CD4-positive, alpha-beta memory T cell (primary cell): ENCODE results near the gene ABI3BP. TPM values are rescaled to one million over a fixed set of nuclear protein-coding genes. Genes with fewer than 3 reads are reported as not detected.

Experiments used
- CTCF ChIA-PET: fragments of 350-600 bp; sonication (Branson Sonifier 250); formaldehyde crosslinking; loops from one replicate; lab custom pipeline; 2021; ENCODE audit warnings: inconsistent platforms; ENCODE audit not compliant: partially characterized antibody; lab: Charles Lee
- POLR2A ChIA-PET: fragments of 350-600 bp; sonication (Branson Sonifier 250); formaldehyde crosslinking; loops from one replicate; lab custom pipeline; 2021; ENCODE audit not compliant: partially characterized antibody; lab: Charles Lee
- DNase-seq, 5 donors: peaks; one replicate each; pipeline versions ENCODE4 v3.0.0 to v3.0.0-alpha.2; 2020 to 2022; ENCODE audit warnings: mixed read lengths in 1 of 5
- H3K27ac ChIP-seq: one replicate; pipeline ENCODE4 v1.7.0; 2013; ENCODE audit warnings: low read depth, low read length
- H3K27me3 ChIP-seq: 2 replicates; pipeline ENCODE4 v1.7.0; 2013; ENCODE audit warnings: mild to moderate bottlenecking, low read length, moderate library complexity; ENCODE audit not compliant: insufficient read depth
- H3K36me3 ChIP-seq: 2 replicates; pipeline ENCODE4 v1.7.0; 2013; ENCODE audit warnings: mild to moderate bottlenecking, low read length, moderate library complexity; ENCODE audit not compliant: insufficient read depth
- H3K4me1 ChIP-seq: 2 replicates; pipeline ENCODE4 v1.7.0; 2013; ENCODE audit warnings: mild to moderate bottlenecking, low read length, moderate library complexity; ENCODE audit not compliant: insufficient read depth
- H3K4me3 ChIP-seq, 2 donors: one replicate each; pipeline ENCODE4 v1.7.0; 2013; ENCODE audit warnings: low read length in 2 of 2, mild to moderate bottlenecking in 1 of 2
- H3K9me3 ChIP-seq, 2 donors: one replicate each; pipeline ENCODE4 v1.7.0; 2013; ENCODE audit warnings: low read length in 2 of 2, control low read depth in 1 of 2; ENCODE audit not compliant: control insufficient read depth in 1 of 2
- H3K27ac Mint-ChIP-seq, 7 donors: one replicate each; pipeline ENCODE4 v1.8.0; 2020 to 2021; ENCODE audit warnings: mixed read lengths in 7 of 7, mild to moderate bottlenecking in 6 of 7, inconsistent platforms in 3 of 7, moderate library complexity in 3 of 7
- H3K27me3 Mint-ChIP-seq, 2 donors: one replicate each; pipeline ENCODE4 v1.8.0; 2020 to 2021; ENCODE audit warnings: mixed read lengths in 2 of 2
- H3K36me3 Mint-ChIP-seq, 2 donors: one replicate each; pipeline ENCODE4 v1.8.0; 2020 to 2021; ENCODE audit warnings: mixed read lengths in 2 of 2, inconsistent platforms in 1 of 2, mild to moderate bottlenecking in 1 of 2
- H3K4me1 Mint-ChIP-seq, 4 donors: one replicate each; pipeline ENCODE4 v1.8.0; 2020 to 2021; ENCODE audit warnings: mixed read lengths in 4 of 4, mild to moderate bottlenecking in 1 of 4
- H3K4me3 Mint-ChIP-seq, 8 donors: one replicate each; pipeline ENCODE4 v1.8.0; 2020 to 2021; ENCODE audit warnings: mixed read lengths in 8 of 8, mild to moderate bottlenecking in 7 of 8, moderate library complexity in 6 of 8, inconsistent platforms in 3 of 8
- H3K9me3 Mint-ChIP-seq, 8 donors: one replicate each; pipeline ENCODE4 v1.8.0; 2020 to 2021; ENCODE audit warnings: mixed read lengths in 8 of 8, mild to moderate bottlenecking in 5 of 8, inconsistent platforms in 3 of 8, moderate library complexity in 1 of 8
- intact Hi-C: fragments of 100-400 bp; cut with micrococcal nuclease; formaldehyde crosslinking; loops from one replicate; pipeline ENCODE4 v1.15.1; 2023
- polyA plus RNA-seq, 2 donors: library from polyadenylated mRNA; unstranded; fragments of 300-500 nt; fragmentation: Illumina TruSeq; gene quantifications; one replicate each; pipeline ENCODE4 v1.2.3, GENCODE V29; 2021
- total RNA-seq, 2 experiments: library from RNA; stranded (reverse); gene quantifications; one replicate each; pipeline ENCODE4 v1.2.3, GENCODE V29; 2021

The ABI3BP gene
- total RNA-seq (not detected), polyA plus RNA-seq (not detected)

DNA sequence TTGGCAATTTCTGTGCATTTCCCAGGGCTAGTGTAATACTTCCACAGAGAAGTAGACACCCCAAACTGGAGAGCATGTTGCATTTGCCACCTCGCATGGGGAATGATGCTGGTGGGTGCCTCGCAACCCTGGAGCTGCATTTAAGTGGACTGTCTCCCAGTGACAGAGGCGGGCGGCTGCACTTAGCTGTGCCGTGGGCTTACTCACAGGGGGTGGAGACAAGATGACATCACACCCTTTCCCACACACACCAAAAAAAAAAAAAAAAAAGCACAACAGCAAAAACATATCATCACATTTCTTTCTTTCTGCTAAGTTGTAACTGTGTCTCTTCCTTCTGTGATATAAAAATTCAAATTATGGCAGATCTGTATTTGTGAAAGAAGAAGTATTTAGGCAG, at the start of gene ABI3BP:
ABI3BP (minus strand) TSS at position 113 of the 400 bp plus-strand sequence; CDS start at position 76, 37 bp downstream.
- H3K4me3 ChIP-seq: no peak within 1 kb of the TSS
- no peak for DNase-seq
- H3K27me3 ChIP-seq: no peaks in the 10 kb centered on the region
- no peaks in the 10 kb centered on the region for H3K4me1 ChIP-seq
- Mint-ChIP-seq H3K9me3 (no peaks in the 10 kb centered on the region), H3K27ac (no peak within 1 kb of the TSS), H3K4me3 (no peak within 1 kb of the TSS), H3K4me1 (peaks cover 0 to 2% (median 0%) of the 10 kb centered on the region in 4 donors), H3K27me3 (peaks cover 3 to 8% of the 10 kb centered on the region in 2 donors), H3K36me3 (no peaks in the 10 kb centered on the region)
- intact Hi-C loops: no loop called here
- H3K27ac ChIP-seq: no peak within 1 kb of the TSS
- no peaks in the 10 kb centered on the region for H3K36me3 ChIP-seq
- ChIA-PET CTCF (interaction anchor here (0.5 kb wide), 1 partner anchor 13 kb away, joined by 3 read pairs; no protein-coding TSS in a partner anchor), POLR2A (no interaction called here)
- H3K9me3 ChIP-seq: no peaks in the 10 kb centered on the region

GRCh38 chr3:101039285-101039684, 46.1 kb upstream of the ABI3BP start:
- H3K4me1 ChIP-seq: no peaks in the 10 kb centered on the region
- ChIA-PET CTCF (no interaction called here), POLR2A (no interaction called here)
- peaks cover 0 to 3% (median 0%) of the 10 kb centered on the region in 8 donors for H3K9me3 Mint-ChIP-seq
- no peaks in the 10 kb centered on the region for H3K4me1 Mint-ChIP-seq
- H3K4me3 ChIP-seq: no peak overlapping the region
- no peak overlapping the region for H3K27ac Mint-ChIP-seq
- no peak overlapping the region for H3K4me3 Mint-ChIP-seq
- H3K27me3 ChIP-seq: no peaks in the 10 kb centered on the region
- no peak overlapping the region for H3K27ac ChIP-seq
- intact Hi-C loops: no loop called here
- no peak for DNase-seq
- H3K9me3 ChIP-seq: no peaks in the 10 kb centered on the region
- no peaks in the 10 kb centered on the region for H3K36me3 Mint-ChIP-seq
- no peaks in the 10 kb centered on the region for H3K36me3 ChIP-seq
- peaks cover 3 to 4% of the 10 kb centered on the region in 2 donors for H3K27me3 Mint-ChIP-seq

DNA sequence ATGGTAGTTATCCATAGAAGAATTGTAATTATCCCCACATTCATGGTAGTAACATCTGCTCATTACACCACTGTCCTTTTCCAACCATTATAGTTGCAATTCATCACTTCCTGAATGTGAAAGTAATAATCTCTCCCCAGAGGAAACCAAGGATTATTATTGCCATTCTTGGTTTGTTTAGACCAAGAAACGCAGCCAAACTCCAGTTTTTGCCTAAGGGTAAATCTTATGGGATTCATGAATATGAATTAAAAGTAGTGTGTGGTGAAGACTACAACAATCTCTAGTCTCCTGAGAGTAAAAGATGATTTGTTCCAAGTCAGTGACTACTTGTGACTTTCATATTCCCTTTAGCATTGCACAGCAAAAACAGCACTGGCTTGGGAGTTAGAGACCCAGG, 45.7 kb upstream of the ABI3BP start:
- intact Hi-C loops: no loop called here
- Mint-ChIP-seq H3K4me3 (no peak overlapping the region), H3K27ac (no peak overlapping the region), H3K36me3 (no peaks in the 10 kb centered on the region), H3K4me1 (no peaks in the 10 kb centered on the region), H3K9me3 (peaks cover 0 to 3% (median 0%) of the 10 kb centered on the region in 8 donors), H3K27me3 (peaks cover 4 to 5% of the 10 kb centered on the region in 2 donors)
- Histone ChIP-seq H3K27ac (no peak overlapping the region), H3K4me3 (no peak overlapping the region), H3K27me3 (no peaks in the 10 kb centered on the region), H3K9me3 (no peaks in the 10 kb centered on the region), H3K36me3 (no peaks in the 10 kb centered on the region), H3K4me1 (no peaks in the 10 kb centered on the region)
- CTCF ChIA-PET: no interaction called here
- POLR2A ChIA-PET: no interaction called here
- no peak for DNase-seq

DNA sequence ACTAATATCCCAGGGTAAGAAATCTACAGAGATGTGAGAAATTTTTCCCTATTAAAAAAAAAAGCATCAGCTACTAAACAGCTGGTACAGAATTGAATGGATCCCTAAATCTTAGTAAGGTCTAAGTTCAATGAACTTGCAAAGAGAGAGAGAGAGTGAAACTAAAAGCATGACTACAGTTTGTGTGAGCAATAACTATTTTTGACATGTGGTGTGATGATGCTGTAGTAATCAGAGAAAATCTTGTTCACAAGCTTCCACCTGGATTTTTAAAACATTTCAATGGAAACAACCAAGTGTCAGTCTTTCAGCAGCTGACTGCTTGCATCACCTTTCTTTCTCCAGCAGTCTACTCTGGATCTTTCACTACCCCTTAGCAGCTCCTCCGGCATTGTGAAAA, 45.2 kb upstream of the ABI3BP start:
- H3K27me3 Mint-ChIP-seq: peaks cover 4 to 5% of the 10 kb centered on the region in 2 donors
- H3K4me1 ChIP-seq: no peaks in the 10 kb centered on the region
- no peak overlapping the region for H3K4me3 Mint-ChIP-seq
- H3K27ac Mint-ChIP-seq: no peak overlapping the region
- intact Hi-C loops: no loop called here
- no peaks in the 10 kb centered on the region for H3K36me3 ChIP-seq
- H3K27ac ChIP-seq: no peak overlapping the region
- H3K9me3 ChIP-seq: no peaks in the 10 kb centered on the region
- POLR2A ChIA-PET: no interaction called here
- CTCF ChIA-PET: no interaction called here
- H3K36me3 Mint-ChIP-seq: no peaks in the 10 kb centered on the region
- peaks cover 0 to 4% (median under 1%) of the 10 kb centered on the region in 8 donors for H3K9me3 Mint-ChIP-seq
- H3K27me3 ChIP-seq: no peaks in the 10 kb centered on the region
- H3K4me3 ChIP-seq: no peak overlapping the region
- no peak for DNase-seq
- H3K4me1 Mint-ChIP-seq: no peaks in the 10 kb centered on the region

DNA sequence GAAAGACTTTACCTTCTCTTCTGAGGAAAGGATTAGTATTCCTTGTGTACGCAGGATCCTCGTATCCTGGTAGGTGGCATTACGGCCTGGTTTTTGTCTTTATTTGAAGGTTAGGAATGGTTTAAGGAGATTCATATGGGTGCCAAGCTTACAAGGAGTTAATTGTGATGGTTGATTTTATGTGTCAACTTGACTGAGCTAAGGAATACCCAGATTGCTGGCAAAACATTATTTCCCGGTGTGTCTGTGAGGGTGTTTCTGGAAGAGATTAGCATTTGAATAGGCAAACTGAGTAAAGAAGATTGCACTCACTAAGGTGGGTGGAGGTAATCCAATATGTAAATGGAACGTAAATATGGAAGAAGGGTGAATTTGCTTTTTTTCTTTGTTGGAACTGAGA, 44.4 kb upstream of the ABI3BP start:
- no peaks in the 10 kb centered on the region for H3K36me3 Mint-ChIP-seq
- no peak overlapping the region for H3K27ac Mint-ChIP-seq
- H3K9me3 Mint-ChIP-seq: peaks cover 0 to 7% (median 1%) of the 10 kb centered on the region in 8 donors
- no peaks in the 10 kb centered on the region for H3K9me3 ChIP-seq
- no peak overlapping the region for H3K4me3 Mint-ChIP-seq
- intact Hi-C loops: no loop called here
- H3K27me3 ChIP-seq: no peaks in the 10 kb centered on the region
- POLR2A ChIA-PET: no interaction called here
- CTCF ChIA-PET: no interaction called here
- peaks cover 4 to 5% of the 10 kb centered on the region in 2 donors for H3K27me3 Mint-ChIP-seq
- H3K4me3 ChIP-seq: no peak overlapping the region
- H3K4me1 ChIP-seq: no peaks in the 10 kb centered on the region
- DNase-seq: no peak
- H3K4me1 Mint-ChIP-seq: no peaks in the 10 kb centered on the region
- no peak overlapping the region for H3K27ac ChIP-seq
- no peaks in the 10 kb centered on the region for H3K36me3 ChIP-seq

- no peak overlapping the region for H3K27ac Mint-ChIP-seq
- no peaks in the 10 kb centered on the region for H3K27me3 ChIP-seq
- peaks cover 2 to 5% of the 10 kb centered on the region in 2 donors for H3K27me3 Mint-ChIP-seq
- peaks cover 0 to 8% (median 1%) of the 10 kb centered on the region in 8 donors for H3K9me3 Mint-ChIP-seq
- intact Hi-C loops: no loop called here
- no peak overlapping the region for H3K27ac ChIP-seq
- no peak for DNase-seq
- H3K4me1 ChIP-seq: no peaks in the 10 kb centered on the region
- no peak overlapping the region for H3K4me3 Mint-ChIP-seq
- no peaks in the 10 kb centered on the region for H3K36me3 ChIP-seq
- H3K4me3 ChIP-seq: no peak overlapping the region
- no peaks in the 10 kb centered on the region for H3K9me3 ChIP-seq
- H3K4me1 Mint-ChIP-seq: no peaks in the 10 kb centered on the region
- H3K36me3 Mint-ChIP-seq: no peaks in the 10 kb centered on the region
- ChIA-PET POLR2A (no interaction called here), CTCF (no interaction called here)
Measured at GRCh38 chr3:101036676-101037075, 43.5 kb upstream of the ABI3BP start.

GRCh38 chr3:101036213-101036618, 43.0 kb upstream of the ABI3BP start:
- Mint-ChIP-seq H3K27ac (no peak overlapping the region), H3K4me1 (no peaks in the 10 kb centered on the region), H3K9me3 (peaks cover 0 to 10% (median 1%) of the 10 kb centered on the region in 8 donors), H3K4me3 (no peak overlapping the region), H3K27me3 (peaks cover 2 to 5% of the 10 kb centered on the region in 2 donors), H3K36me3 (no peaks in the 10 kb centered on the region)
- Histone ChIP-seq H3K4me1 (no peaks in the 10 kb centered on the region), H3K4me3 (no peak overlapping the region), H3K36me3 (no peaks in the 10 kb centered on the region), H3K9me3 (no peaks in the 10 kb centered on the region), H3K27ac (no peak overlapping the region), H3K27me3 (no peaks in the 10 kb centered on the region)
- CTCF ChIA-PET: no interaction called here
- no peak for DNase-seq
- intact Hi-C loops: no loop called here
- POLR2A ChIA-PET: no interaction called here

GRCh38 chr3:101027286-101027685, 34.1 kb upstream of the ABI3BP start:
- intact Hi-C loops: no loop called here
- H3K27ac Mint-ChIP-seq: no peak overlapping the region
- Histone ChIP-seq H3K4me1 (no peaks in the 10 kb centered on the region), H3K27ac (no peak overlapping the region), H3K9me3 (no peaks in the 10 kb centered on the region), H3K27me3 (no peaks in the 10 kb centered on the region), H3K36me3 (no peaks in the 10 kb centered on the region), H3K4me3 (no peak overlapping the region)
- peaks cover 4 to 28% (median 9%) of the 10 kb centered on the region in 8 donors for H3K9me3 Mint-ChIP-seq
- DNase-seq: no peak
- H3K4me1 Mint-ChIP-seq: no peaks in the 10 kb centered on the region
- CTCF ChIA-PET: no interaction called here
- no peaks in the 10 kb centered on the region for H3K36me3 Mint-ChIP-seq
- peaks cover 6 to 8% of the 10 kb centered on the region in 2 donors for H3K27me3 Mint-ChIP-seq
- H3K4me3 Mint-ChIP-seq: no peak overlapping the region
- POLR2A ChIA-PET: no interaction called here
